K562 (cell line): ENCODE data around the gene UBASH3B. TPM values are rescaled to one million over a fixed set of nuclear protein-coding genes. Genes with fewer than 3 reads are reported as not detected.

Experiments
- ATAC-seq: fragments of 200-7000 bp; cut with Tn5 transposase; 3 replicates; pipeline ENCODE4 v1.9.1; 2020; ENCODE audit warnings: moderate library complexity
- BruUV-seq: library from RNA; stranded (reverse); fragments of 400-500 nt; replicated peaks from 2 replicates; lab custom pipeline; 2021; lab: Mats Ljungman, UMichigan
- CTCF ChIA-PET: fragments of 300-600 bp; formaldehyde crosslinking; extraction: SDS; loops from one replicate; lab custom pipeline; 2021; ENCODE audit warnings: low intra/inter-chr PET ratio; lab: Yijun Ruan, JAX
- POLR2A ChIA-PET: fragments of 300-600, 350-650 bp; sonication (Branson Sonifier 250); formaldehyde crosslinking; extraction: SDS; loops from one replicate; lab custom pipeline; 2021; ENCODE audit warnings: antibody characterized with exemption, inconsistent platforms; lab: Yijun Ruan, JAX
- DNase-seq, 4 experiments: peaks; one replicate each; pipeline versions ENCODE4 v3.0.0 to v3.0.0-alpha.2; 2011 to 2018; ENCODE audit warnings: low spot score in 3 of 4, mixed read lengths in 3 of 4; ENCODE audit errors: extremely low read depth in 1 of 4
- FAIRE-seq: peaks from 2 replicates; lab custom pipeline; 2011; peaks lifted over from hg19 to GRCh38; lab: Jason Lieb, UNC
- H2AFZ ChIP-seq: 2 replicates; pipeline ENCODE4 v1.6.0; 2011; ENCODE audit warnings: low read depth, low read length, control low read depth, inconsistent platforms
- H3K27ac ChIP-seq: fragments of 200-600 bp; 3 replicates; pipeline ENCODE4 v1.8.0; 2011; ENCODE audit warnings: low read depth, mild to moderate bottlenecking, control low read depth, inconsistent platforms, low read length, moderate library complexity, mixed read lengths; ENCODE audit errors: extremely low read depth
- H3K27me3 ChIP-seq, 2 experiments: fragments of 300-600 bp in 1 of 2; 2 replicates in 1 of 2; 3 replicates in 1 of 2; pipeline versions ENCODE4 v1.6.0 to v1.8.0; 2011; ENCODE audit warnings: inconsistent platforms in 2 of 2, low read length in 2 of 2, mild to moderate bottlenecking in 1 of 2, mixed read lengths in 1 of 2, moderate library complexity in 1 of 2; ENCODE audit not compliant: control insufficient read depth in 2 of 2, insufficient read depth in 2 of 2
- H3K36me3 ChIP-seq: fragments of 300-600 bp; 3 replicates; pipeline ENCODE4 v1.8.0; 2011; ENCODE audit warnings: mild to moderate bottlenecking, low read length, inconsistent platforms; ENCODE audit not compliant: control insufficient read depth, insufficient read depth
- H3K4me1 ChIP-seq, 2 experiments: fragments of 200-600 bp in 1 of 2; replicated peaks in 1 of 2; 2 replicates in 1 of 2; 3 replicates in 1 of 2; pipeline versions ENCODE4 v1.5.1 to v1.8.0; 2011; ENCODE audit warnings: inconsistent platforms in 2 of 2, low read length in 2 of 2, mild to moderate bottlenecking in 1 of 2, mixed read lengths in 1 of 2, moderate library complexity in 1 of 2; ENCODE audit not compliant: control insufficient read depth in 2 of 2, insufficient read depth in 2 of 2
- H3K4me2 ChIP-seq: 2 replicates; pipeline ENCODE4 v1.6.1; 2011; ENCODE audit warnings: low read length, control low read depth, inconsistent platforms, mixed read lengths; ENCODE audit not compliant: insufficient read depth
- H3K4me3 ChIP-seq: fragments of 200-600 bp; sonication (generic), shearing (Covaris generic); 2 replicates; pipeline ENCODE4 v1.5.1; 2016; ENCODE audit warnings: control low read depth, inconsistent platforms
- H3K79me2 ChIP-seq: fragments of 200-600 bp; 3 replicates; pipeline ENCODE4 v1.8.0; 2011; ENCODE audit warnings: low read length, inconsistent platforms; ENCODE audit not compliant: control insufficient read depth, insufficient read depth
- H3K9ac ChIP-seq, 2 experiments: 2 replicates each; pipeline versions ENCODE4 v1.6.0 to v1.6.1; 2011; ENCODE audit warnings: low read depth in 2 of 2, low read length in 2 of 2, control low read depth in 1 of 2, inconsistent platforms in 1 of 2, mild to moderate bottlenecking in 1 of 2, mixed read lengths in 1 of 2; ENCODE audit not compliant: insufficient read depth in 1 of 2
- H3K9me1 ChIP-seq: one replicate; pipeline ENCODE4 v1.6.0; 2011; ENCODE audit warnings: inconsistent platforms, mild to moderate bottlenecking, low read length, moderate library complexity; ENCODE audit not compliant: control insufficient read depth, insufficient read depth
- H3K9me3 ChIP-seq: replicated peaks from 2 replicates; pipeline ENCODE4 v1.5.1; 2011; ENCODE audit warnings: low read depth, low read length, inconsistent platforms; ENCODE audit not compliant: control insufficient read depth, insufficient read depth
- H4K20me1 ChIP-seq: replicated peaks from 2 replicates; pipeline ENCODE4 v1.6.1; 2011; ENCODE audit warnings: low read length, inconsistent platforms, mixed read lengths; ENCODE audit not compliant: control insufficient read depth, insufficient read depth
- DPF2 ChIP-seq: fragments of 450-650 bp; IDR thresholded peaks from 2 replicates; pipeline ENCODE4 v1.6.1; 2016
- ELK3 ChIP-seq: fragments of 450-650 bp; formaldehyde crosslinking; IDR thresholded peaks from 2 replicates; pipeline ENCODE4 v1.4.0; 2020; ENCODE audit warnings: mild to moderate bottlenecking
- KDM5B ChIP-seq: fragments of 200-600 bp; sonication (generic); IDR thresholded peaks from 2 replicates; pipeline ENCODE4 v1.6.1; 2012; ENCODE audit warnings: low read depth, mild to moderate bottlenecking, moderate library complexity, low read length, control low read depth, inconsistent platforms; ENCODE audit not compliant: insufficient replicate concordance
- RBBP5 ChIP-seq: fragments of 200-600 bp; sonication (generic); IDR thresholded peaks from 2 replicates; pipeline ENCODE4 v1.6.1; 2012; ENCODE audit warnings: borderline replicate concordance, mild to moderate bottlenecking, low read length, control low read depth, inconsistent platforms; ENCODE audit not compliant: insufficient read depth, poor library complexity, severe bottlenecking
- RBFOX2 ChIP-seq: fragments of 200-400 bp; formaldehyde crosslinking; IDR thresholded peaks from 2 replicates; pipeline ENCODE4 v1.6.1; 2017; ENCODE audit warnings: low read depth, mild to moderate bottlenecking, low read length, moderate library complexity
- SFPQ ChIP-seq: fragments of 200-400 bp; formaldehyde crosslinking; IDR thresholded peaks from 2 replicates; pipeline ENCODE4 v1.6.1; 2017; ENCODE audit warnings: mild to moderate bottlenecking, low read depth, low read length, moderate library complexity
- TBP ChIP-seq: optimal IDR thresholded peaks from 2 replicates; pipeline ENCODE3; 2011; ENCODE audit warnings: low read depth, low read length, improper control_type of control experiment
- USF2 ChIP-seq: sonication (generic); formaldehyde crosslinking; IDR thresholded peaks from 2 replicates; pipeline ENCODE4 v1.5.0; 2020; ENCODE audit warnings: missing genetic modification reagents
- ZNF124 ChIP-seq: sonication (generic); formaldehyde crosslinking; IDR thresholded peaks from 2 replicates; pipeline ENCODE4 v1.8.1; 2022; ENCODE audit warnings: missing genetic modification reagents
- WGBS: fragments of 100-300 bp; shearing (Covaris generic); methylation state at CpG from one replicate; pipeline ENCODE4 v1.1.6; 2016; ENCODE audit warnings: low coverage, mixed read lengths; ENCODE audit not compliant: insufficient coverage; ENCODE audit errors: missing lambda C conversion rate; 5-methylcytosine and 5-hydroxymethylcytosine counted together
- in situ Hi-C: fragments of 300-500 bp; cut with MboI; formaldehyde crosslinking; loops from 4 replicates; pipeline ENCODE4 v1.15.0; 2018; ENCODE audit warnings: inconsistent platforms, mixed read lengths
- intact Hi-C: fragments of 100-400 bp; cut with micrococcal nuclease; formaldehyde crosslinking; loops from 2 replicates; pipeline ENCODE4 v1.14.2; 2022
- polyA plus RNA-seq, 8 experiments: library from polyadenylated mRNA; depleted of rRNA in 4 of 8; stranded (reverse) in 5 of 8; unstranded in 3 of 8; fragments of >200 nt; fragmentation: Nextera tagmentation in 2 of 8; fragmentation: Illumina TruSeq in 1 of 8; extraction: Ambion mirVana in 2 of 8; extraction: Trizol in 1 of 8; gene quantifications; 2 replicates each; pipeline versions ENCODE4 v1.2.1 to v1.2.3, GENCODE V29; 2011 to 2014; ENCODE audit warnings: inconsistent platforms in 1 of 8, missing spikeins in 1 of 8
- total RNA-seq, 7 experiments: library from RNA; depleted of rRNA in 6 of 7; stranded (reverse); fragments of >200 nt in 6 of 7; fragmentation: Illumina TruSeq in 2 of 7; extraction: Trizol in 2 of 7; gene quantifications; 2 replicates each; pipeline versions ENCODE4 v1.2.1 to v1.2.3, GENCODE V29; 2011 to 2021; ENCODE audit warnings: low replicate concordance in 1 of 7

The UBASH3B gene
- total and polyA plus RNA-seq, 9 of the 15 experiments (the other 6 are each of a cell fraction or from before 2014, with no cell fraction given), result 0.01 to 0.31 (median 0.08) TPM; not detected in 2

GRCh38 chr11:122706291-122707088 is 51.0 kb downstream of the UBASH3B start:
- ChIA-PET POLR2A (no interaction called here), CTCF (no interaction called here)
- Histone ChIP-seq H3K27ac (no peak overlapping the region), H3K4me1 (no peaks in the 10 kb centered on the region), H3K4me2 (no peak overlapping the region), H3K79me2 (no peaks in the 10 kb centered on the region), H3K36me3 (no peaks in the 10 kb centered on the region), H3K9me1 (no peaks in the 10 kb centered on the region), H4K20me1 (no peaks in the 10 kb centered on the region), H3K9ac (no peak overlapping the region), H2AFZ (no peak overlapping the region), H3K27me3 (peaks cover 0 to 21% of the 10 kb centered on the region in 2 experiments; a peak in 2 of 5 replicates), H3K9me3 (no peaks in the 10 kb centered on the region), H3K4me3 (no peak overlapping the region)
- in situ Hi-C loops, result no loop called here
- no peak for ATAC-seq
- 0% methylated on average over 3 of the region's 3 CpGs for WGBS
- intact Hi-C loops, result no loop called here
- DNase-seq, result no peak
- TF ChIP-seq RBBP5, result no peak
- TF ChIP-seq RBFOX2, result no peak
- no peak for TF ChIP-seq TBP
- TF ChIP-seq ZNF124 (CRISPR knock-in tag), result no peak
- no peak for TF ChIP-seq SFPQ
- TF ChIP-seq DPF2, result no peak
- TF ChIP-seq USF2, result no peak
- no peak for TF ChIP-seq ELK3 (CRISPR knock-in tag)
- no peak for TF ChIP-seq KDM5B
- FAIRE-seq, result no peak
- BruUV-seq, result no TSS peak
